GM12801 (cell line): ENCODE data around the gene OR5T2.

ENCODE experiments used
- CTCF ChIP-seq: IDR thresholded peaks from one replicate; pipeline ENCODE4 v1.5.1; 2011; ENCODE audit warnings: control low read depth; ENCODE audit not compliant: insufficient read length; ENCODE audit errors: extremely low read depth

OR5T2 gene

GRCh38 chr11:56196705-56197104 lies 37.4 kb downstream of the OR5T2 start:
- no peak for TF ChIP-seq CTCF

DNA sequence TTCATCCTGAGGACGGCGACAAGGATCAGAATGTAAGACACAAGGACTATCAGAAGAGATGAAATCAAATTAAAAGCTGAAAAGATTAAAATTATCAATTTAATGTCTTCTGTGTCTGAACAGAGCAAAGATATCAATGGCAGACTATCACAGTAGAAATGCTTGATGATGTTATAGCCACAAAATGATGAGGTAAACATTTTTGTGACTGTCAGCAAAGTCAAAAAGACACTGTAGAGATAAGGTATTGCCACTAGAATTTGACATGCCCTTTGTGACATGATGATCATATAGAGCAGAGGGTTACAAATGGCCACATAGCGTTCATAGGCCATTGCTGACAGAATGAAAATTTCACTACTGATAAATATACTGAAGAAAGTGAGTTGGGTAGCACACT lies 45.5 kb downstream of the OR5T2 start:
- TF ChIP-seq CTCF: no peak

- no peak for TF ChIP-seq CTCF
These were observed 50.6 kb downstream of the OR5T2 start for GRCh38 chr11:56183459-56183858.
